ENCODE measurements around the gene SLC22A23.

GRCh38 chr6:3270258-3270657, 186.6 kb downstream of the SLC22A23 start:
- TF ChIP-seq, protein P1, sequence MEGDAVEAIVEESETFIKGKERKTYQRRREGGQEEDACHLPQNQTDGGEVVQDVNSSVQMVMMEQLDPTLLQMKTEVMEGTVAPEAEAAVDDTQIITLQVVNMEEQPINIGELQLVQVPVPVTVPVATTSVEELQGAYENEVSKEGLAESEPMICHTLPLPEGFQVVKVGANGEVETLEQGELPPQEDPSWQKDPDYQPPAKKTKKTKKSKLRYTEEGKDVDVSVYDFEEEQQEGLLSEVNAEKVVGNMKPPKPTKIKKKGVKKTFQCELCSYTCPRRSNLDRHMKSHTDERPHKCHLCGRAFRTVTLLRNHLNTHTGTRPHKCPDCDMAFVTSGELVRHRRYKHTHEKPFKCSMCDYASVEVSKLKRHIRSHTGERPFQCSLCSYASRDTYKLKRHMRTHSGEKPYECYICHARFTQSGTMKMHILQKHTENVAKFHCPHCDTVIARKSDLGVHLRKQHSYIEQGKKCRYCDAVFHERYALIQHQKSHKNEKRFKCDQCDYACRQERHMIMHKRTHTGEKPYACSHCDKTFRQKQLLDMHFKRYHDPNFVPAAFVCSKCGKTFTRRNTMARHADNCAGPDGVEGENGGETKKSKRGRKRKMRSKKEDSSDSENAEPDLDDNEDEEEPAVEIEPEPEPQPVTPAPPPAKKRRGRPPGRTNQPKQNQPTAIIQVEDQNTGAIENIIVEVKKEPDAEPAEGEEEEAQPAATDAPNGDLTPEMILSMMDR (IDR thresholded peaks at IDR 0.05; ENCODE audit: insufficient read depth, low read depth, low read length), result no peak
- TF ChIP-seq EZH2 (IDR thresholded peaks at IDR 0.05; ENCODE audit: insufficient read depth, low read length), result no peak
